NB4 (cell line): ENCODE data around the gene PCDHAC2.

ENCODE experiments used
- DNase-seq: peaks from one replicate; pipeline ENCODE4 v3.0.0; 2010; ENCODE audit warnings: low read depth
- H3K4me3 ChIP-seq: one replicate; pipeline ENCODE4 v1.5.1; 2011; ENCODE audit warnings: mild to moderate bottlenecking, low read depth, low read length, moderate library complexity
- MYC ChIP-seq: IDR thresholded peaks from 2 replicates; pipeline ENCODE4 v1.6.1; 2011; ENCODE audit warnings: low read depth, low read length
- POLR2A ChIP-seq: IDR thresholded peaks from 2 replicates; pipeline ENCODE4 v1.6.1; 2011; ENCODE audit warnings: mild to moderate bottlenecking; ENCODE audit not compliant: insufficient read length; ENCODE audit errors: extremely low read depth
- TF ChIP-seq, protein P1 (sequence below): IDR thresholded peaks from 2 replicates; pipeline ENCODE4 v1.6.1; 2011; ENCODE audit warnings: low read depth, low read length
- TF ChIP-seq, protein P2 (sequence below): IDR thresholded peaks from one replicate; pipeline ENCODE4 v1.5.1; 2012; ENCODE audit warnings: low read depth, low read length

The PCDHAC2 gene

DNA sequence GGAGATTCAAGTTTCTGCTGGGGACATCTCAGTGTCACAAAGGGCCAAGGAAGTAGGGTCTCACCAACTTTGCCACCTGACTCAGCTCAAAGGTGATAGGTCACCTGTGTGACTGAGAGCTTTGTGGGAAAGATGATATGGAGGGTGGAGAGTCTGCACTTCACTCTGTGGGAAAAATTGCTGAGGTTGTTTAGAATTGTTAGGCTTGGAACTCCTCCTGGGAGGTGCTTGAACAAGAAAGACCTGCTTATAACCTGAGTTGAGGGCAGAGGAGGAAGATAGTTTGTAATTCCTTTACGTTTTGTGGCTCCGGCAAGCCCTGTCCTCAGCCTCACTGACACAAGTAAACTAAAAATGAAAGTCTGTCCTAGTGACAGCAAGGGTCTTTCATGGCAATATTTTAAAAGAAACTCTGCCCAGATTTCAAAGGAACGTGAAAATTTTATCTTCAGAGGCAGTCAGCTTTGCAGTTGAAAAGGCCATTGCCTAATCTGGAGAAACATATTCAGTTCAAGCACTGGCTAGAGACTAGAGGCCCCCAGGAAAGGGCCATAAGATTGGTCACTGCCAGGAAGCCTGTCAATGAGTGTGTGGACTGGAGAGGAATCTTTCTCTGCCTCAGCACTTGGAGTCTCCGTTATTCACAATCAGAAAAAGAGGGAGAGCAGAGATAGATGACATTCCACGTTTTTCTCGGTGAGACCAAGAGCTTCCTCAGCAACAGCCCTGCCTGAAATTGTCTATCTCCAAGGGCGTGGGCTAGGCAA, 23.2 kb downstream of the PCDHAC2 start:
- DNase-seq = no peak
- TF ChIP-seq, protein P1, sequence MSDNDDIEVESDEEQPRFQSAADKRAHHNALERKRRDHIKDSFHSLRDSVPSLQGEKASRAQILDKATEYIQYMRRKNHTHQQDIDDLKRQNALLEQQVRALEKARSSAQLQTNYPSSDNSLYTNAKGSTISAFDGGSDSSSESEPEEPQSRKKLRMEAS = no peak
- TF ChIP-seq POLR2A (no peak), MYC (no peak)
- TF ChIP-seq, protein P2, sequence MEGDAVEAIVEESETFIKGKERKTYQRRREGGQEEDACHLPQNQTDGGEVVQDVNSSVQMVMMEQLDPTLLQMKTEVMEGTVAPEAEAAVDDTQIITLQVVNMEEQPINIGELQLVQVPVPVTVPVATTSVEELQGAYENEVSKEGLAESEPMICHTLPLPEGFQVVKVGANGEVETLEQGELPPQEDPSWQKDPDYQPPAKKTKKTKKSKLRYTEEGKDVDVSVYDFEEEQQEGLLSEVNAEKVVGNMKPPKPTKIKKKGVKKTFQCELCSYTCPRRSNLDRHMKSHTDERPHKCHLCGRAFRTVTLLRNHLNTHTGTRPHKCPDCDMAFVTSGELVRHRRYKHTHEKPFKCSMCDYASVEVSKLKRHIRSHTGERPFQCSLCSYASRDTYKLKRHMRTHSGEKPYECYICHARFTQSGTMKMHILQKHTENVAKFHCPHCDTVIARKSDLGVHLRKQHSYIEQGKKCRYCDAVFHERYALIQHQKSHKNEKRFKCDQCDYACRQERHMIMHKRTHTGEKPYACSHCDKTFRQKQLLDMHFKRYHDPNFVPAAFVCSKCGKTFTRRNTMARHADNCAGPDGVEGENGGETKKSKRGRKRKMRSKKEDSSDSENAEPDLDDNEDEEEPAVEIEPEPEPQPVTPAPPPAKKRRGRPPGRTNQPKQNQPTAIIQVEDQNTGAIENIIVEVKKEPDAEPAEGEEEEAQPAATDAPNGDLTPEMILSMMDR = no peak
- no peak overlapping the region for H3K4me3 ChIP-seq

DNA sequence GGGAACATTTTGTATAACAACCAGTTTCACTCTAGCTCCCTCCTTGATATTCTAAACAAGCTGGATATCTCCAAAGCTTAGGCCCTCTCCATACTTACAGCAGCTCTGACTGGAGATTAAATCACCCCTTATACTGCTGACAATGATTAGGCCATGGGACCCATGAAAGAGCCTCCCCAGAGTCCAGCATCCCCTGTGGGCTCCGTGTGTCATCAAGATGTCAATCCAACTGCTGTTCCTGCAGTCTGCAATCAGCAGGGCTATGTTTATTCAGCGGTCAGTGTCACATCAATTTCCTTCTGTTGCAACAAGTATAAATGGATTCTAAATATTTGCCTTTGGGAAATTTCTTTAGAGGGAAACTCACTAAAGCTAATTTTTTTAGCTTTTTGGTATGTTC, 26.6 kb downstream of the PCDHAC2 start:
- TF ChIP-seq MYC = no peak
- no peak for TF ChIP-seq POLR2A
- TF ChIP-seq, protein P2 = no peak
- TF ChIP-seq, protein P1 = no peak
- H3K4me3 ChIP-seq = no peak overlapping the region
- no peak for DNase-seq

DNA sequence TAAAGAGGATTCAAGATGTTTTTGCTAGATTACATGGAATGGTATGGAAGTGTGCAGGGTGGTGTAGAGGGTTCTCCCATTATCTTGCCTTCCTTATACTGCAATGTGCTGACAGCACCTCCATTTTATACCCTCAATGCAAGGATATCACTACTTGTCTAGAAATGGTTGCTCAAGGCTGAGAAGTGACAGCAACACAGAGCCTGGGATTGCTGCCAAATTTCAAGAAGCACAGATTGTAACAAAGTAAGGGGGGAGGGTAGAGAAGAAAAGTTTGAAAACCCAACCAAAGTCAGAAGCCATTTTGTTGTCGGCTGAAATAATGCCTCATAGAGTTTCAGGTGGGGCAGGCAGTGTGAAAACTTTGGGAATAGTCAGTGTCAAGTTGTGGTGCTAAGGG, 29.8 kb downstream of the PCDHAC2 start:
- TF ChIP-seq MYC (no peak), POLR2A (no peak)
- TF ChIP-seq, protein P2 = no peak
- TF ChIP-seq, protein P1 = no peak
- DNase-seq = no peak

DNA sequence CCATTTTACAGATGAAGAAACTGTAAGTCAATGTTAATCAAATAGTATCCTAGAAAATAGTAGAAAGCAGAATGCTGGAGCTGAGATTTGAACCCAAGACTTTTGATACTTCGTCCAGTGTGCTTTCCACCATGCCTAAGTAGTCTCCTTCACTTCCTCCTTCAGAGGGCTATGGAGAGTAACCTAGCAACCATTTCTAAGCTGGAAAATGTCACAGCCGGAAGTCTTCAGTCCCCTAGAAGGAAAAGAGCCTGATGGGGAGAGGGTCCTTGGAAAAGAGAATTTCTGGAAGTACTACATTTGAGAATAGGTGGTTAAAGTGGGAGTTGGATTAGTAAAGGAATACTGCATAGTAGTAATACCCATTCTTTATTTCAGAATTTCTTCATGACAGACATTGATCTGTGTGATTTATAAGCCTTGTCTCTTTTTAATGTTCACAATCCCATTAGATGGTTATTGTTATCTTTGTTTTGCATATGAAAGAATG, 32.7 kb downstream of the PCDHAC2 start:
- DNase-seq = no peak
- H3K4me3 ChIP-seq = no peak overlapping the region
- TF ChIP-seq, protein P2 = no peak
- TF ChIP-seq POLR2A (no peak), MYC (no peak)
- TF ChIP-seq, protein P1 = no peak

More for the DNA sequence above, 29.8 kb downstream of the PCDHAC2 start:
- no peak overlapping the region for H3K4me3 ChIP-seq

DNA sequence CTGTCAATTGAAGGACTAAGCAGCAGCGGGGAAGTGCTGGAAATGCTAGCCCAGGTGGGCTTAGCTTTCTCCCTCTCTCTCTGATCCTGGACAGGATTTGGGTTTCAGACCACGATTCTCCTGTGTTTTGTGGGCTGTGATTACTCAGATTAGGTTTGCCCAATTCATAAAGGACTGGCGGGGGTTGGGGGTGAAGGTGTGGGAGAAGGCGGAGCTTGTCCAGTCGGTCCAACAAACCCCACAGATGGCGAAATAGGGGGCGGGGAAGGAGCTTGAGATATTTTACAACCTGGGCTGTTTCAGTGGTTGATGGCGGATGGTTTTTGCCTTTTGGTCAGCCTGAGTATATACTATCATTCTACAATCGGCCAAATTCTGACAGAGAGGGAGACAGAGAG, 35.2 kb downstream of the PCDHAC2 start:
- TF ChIP-seq, protein P2 = no peak
- TF ChIP-seq MYC (no peak), POLR2A (no peak)
- TF ChIP-seq, protein P1 = no peak
- DNase-seq = no peak
- H3K4me3 ChIP-seq = no peak overlapping the region
